K562 (cell line): ENCODE data around the gene SPNS1. TPM values are rescaled to one million over a fixed set of nuclear protein-coding genes. Genes with fewer than 3 reads are reported as not detected.
A peak's percentile ranks its signal among the peaks of the same experiment; 100 is the strongest.

ENCODE experiments used
- CCAR2 ChIP-seq: fragments of 200-400 bp; formaldehyde crosslinking; IDR thresholded peaks from 2 replicates; pipeline ENCODE4 v1.6.1; 2017; ENCODE audit warnings: mild to moderate bottlenecking, low read depth, low read length
- GABPB2 ChIP-seq: fragments of 250-450 bp; sonication (Bioruptor Pico); conservative IDR thresholded peaks from 2 replicates; pipeline ENCODE4 v1.5.1; 2021; ENCODE audit warnings: mild to moderate bottlenecking
- HCFC1 ChIP-seq: IDR thresholded peaks from 2 replicates; pipeline ENCODE4 v1.6.1; 2012; ENCODE audit warnings: low read depth, low read length, improper control_type of control experiment
- HMG20B ChIP-seq: fragments of 250-450 bp; sonication (Bioruptor Pico); IDR thresholded peaks from 2 replicates; pipeline ENCODE4 v1.5.0; 2021; ENCODE audit warnings: mild to moderate bottlenecking
- MAFG ChIP-seq: fragments of 450-650 bp; conservative IDR thresholded peaks from 2 replicates; pipeline ENCODE4 v1.6.1; 2016; ENCODE audit warnings: missing genetic modification characterization, missing compliant biosample characterization
- MCM7 ChIP-seq, 2 experiments: fragments of 450-650 bp; IDR thresholded peaks; 2 replicates each; pipeline ENCODE4 v1.6.1; 2016 to 2018
- MECOM ChIP-seq: fragments of 250-450 bp; sonication (Bioruptor Pico); IDR thresholded peaks from 2 replicates; pipeline ENCODE4 v1.8.0; 2022; ENCODE audit warnings: inconsistent platforms
- NFIC ChIP-seq: fragments of 450-650 bp; IDR thresholded peaks from 2 replicates; pipeline ENCODE4 v1.6.1; 2017; ENCODE audit warnings: mild to moderate bottlenecking, inconsistent platforms
- NR2F6 ChIP-seq: fragments of 450-650 bp; formaldehyde crosslinking; IDR thresholded peaks from 2 replicates; pipeline ENCODE4 v1.4.0; 2020; ENCODE audit warnings: mild to moderate bottlenecking
- PHF20 ChIP-seq: fragments of 450-650 bp; IDR thresholded peaks from 2 replicates; pipeline ENCODE4 v1.6.1; 2018; ENCODE audit not compliant: partially characterized antibody
- RBFOX2 ChIP-seq: fragments of 200-400 bp; formaldehyde crosslinking; IDR thresholded peaks from 2 replicates; pipeline ENCODE4 v1.6.1; 2017; ENCODE audit warnings: low read depth, mild to moderate bottlenecking, low read length, moderate library complexity
- TAF7 ChIP-seq: fragments of 450-650 bp; IDR thresholded peaks from 2 replicates; pipeline ENCODE4 v1.6.1; 2016; ENCODE audit warnings: missing genetic modification characterization, missing compliant biosample characterization
- ZNF224 ChIP-seq: sonication (generic); formaldehyde crosslinking; IDR thresholded peaks from 2 replicates; pipeline ENCODE4 v1.8.0; 2022; ENCODE audit warnings: mild to moderate bottlenecking, missing genetic modification reagents
- ZNF717 ChIP-seq: fragments of 250-450 bp; sonication (Bioruptor Pico); IDR thresholded peaks from 2 replicates; pipeline ENCODE4 v1.5.0; 2021
- polyA plus RNA-seq, 8 experiments: library from polyadenylated mRNA; depleted of rRNA in 4 of 8; stranded (reverse) in 5 of 8; unstranded in 3 of 8; fragments of >200 nt; fragmentation: Nextera tagmentation in 2 of 8; fragmentation: Illumina TruSeq in 1 of 8; extraction: Ambion mirVana in 2 of 8; extraction: Trizol in 1 of 8; gene quantifications; 2 replicates each; pipeline versions ENCODE4 v1.2.1 to v1.2.3, GENCODE V29; 2011 to 2014; ENCODE audit warnings: inconsistent platforms in 1 of 8, missing spikeins in 1 of 8
- total RNA-seq, 7 experiments: library from RNA; depleted of rRNA in 6 of 7; stranded (reverse); fragments of >200 nt in 6 of 7; fragmentation: Illumina TruSeq in 2 of 7; extraction: Trizol in 2 of 7; gene quantifications; 2 replicates each; pipeline versions ENCODE4 v1.2.1 to v1.2.3, GENCODE V29; 2011 to 2021; ENCODE audit warnings: low replicate concordance in 1 of 7
- TF ChIP-seq, protein P1 (sequence below): fragments of 450-650 bp; formaldehyde crosslinking; IDR thresholded peaks from 2 replicates; pipeline ENCODE4 v1.4.0; 2020; ENCODE audit warnings: mild to moderate bottlenecking, mixed read lengths
- TF ChIP-seq, protein P2 (sequence below), 2 experiments: fragments of 450-650 bp in 1 of 2; sonication (generic) in 1 of 2; formaldehyde crosslinking in 1 of 2; IDR thresholded peaks; 2 replicates each; pipeline versions ENCODE4 v1.7.1 to v1.9.0; 2016 to 2022; ENCODE audit warnings: inconsistent platforms in 1 of 2, mild to moderate bottlenecking in 1 of 2, missing genetic modification reagents in 1 of 2

The SPNS1 gene
- total and polyA plus RNA-seq, 9 of the 15 experiments (the other 6 are each of a cell fraction or from before 2014, with no cell fraction given) = 0.58 to 64.9 (median 13.7) TPM

DNA sequence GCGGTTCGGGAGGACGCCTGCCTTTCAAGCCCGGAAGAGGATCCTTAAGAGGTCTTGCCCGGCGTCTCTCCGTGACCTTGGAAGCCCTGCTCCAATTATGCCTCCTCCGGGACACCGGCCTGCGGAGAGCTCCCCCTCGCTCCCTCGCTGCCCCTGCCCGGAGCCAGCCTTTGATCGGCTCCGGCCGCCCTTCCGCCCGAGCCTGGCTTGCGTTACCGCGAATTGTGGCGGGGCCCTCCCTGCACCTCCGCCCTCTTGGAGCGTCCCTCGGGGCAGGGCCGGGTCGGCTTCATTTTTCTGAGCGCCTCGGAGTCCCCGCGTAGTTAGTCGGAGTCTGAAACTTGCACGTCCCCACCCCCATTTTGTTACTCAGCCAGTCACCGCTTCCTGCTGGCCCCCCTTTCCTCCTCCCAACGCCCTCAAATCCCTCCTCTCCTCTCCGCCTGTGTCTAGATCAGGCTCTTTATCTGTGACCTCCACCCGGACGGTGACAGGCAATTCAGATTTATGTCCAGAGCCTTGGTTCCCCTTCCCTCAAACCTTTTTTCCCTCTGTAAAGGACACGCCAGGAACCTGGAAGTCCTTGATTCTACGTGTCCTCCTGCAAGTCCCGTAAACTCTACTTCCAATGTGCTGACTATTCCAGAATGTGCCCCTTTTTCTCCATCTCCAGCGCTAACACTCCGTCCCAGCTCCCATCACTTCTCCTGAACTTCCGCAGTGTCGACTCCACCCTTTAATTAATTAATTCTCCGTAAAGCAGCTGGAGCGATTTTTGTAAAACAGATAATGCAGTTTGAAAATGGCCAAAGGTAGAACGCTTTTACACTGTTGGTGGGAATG, 49.0 kb upstream of the SPNS1 start (continued):
- TF ChIP-seq, protein P1, sequence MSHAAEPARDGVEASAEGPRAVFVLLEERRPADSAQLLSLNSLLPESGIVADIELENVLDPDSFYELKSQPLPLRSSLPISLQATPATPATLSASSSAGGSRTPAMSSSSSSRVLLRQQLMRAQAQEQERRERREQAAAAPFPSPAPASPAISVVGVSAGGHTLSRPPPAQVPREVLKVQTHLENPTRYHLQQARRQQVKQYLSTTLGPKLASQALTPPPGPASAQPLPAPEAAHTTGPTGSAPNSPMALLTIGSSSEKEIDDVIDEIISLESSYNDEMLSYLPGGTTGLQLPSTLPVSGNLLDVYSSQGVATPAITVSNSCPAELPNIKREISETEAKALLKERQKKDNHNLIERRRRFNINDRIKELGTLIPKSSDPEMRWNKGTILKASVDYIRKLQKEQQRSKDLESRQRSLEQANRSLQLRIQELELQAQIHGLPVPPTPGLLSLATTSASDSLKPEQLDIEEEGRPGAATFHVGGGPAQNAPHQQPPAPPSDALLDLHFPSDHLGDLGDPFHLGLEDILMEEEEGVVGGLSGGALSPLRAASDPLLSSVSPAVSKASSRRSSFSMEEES (CRISPR knock-in tag) = no peak
- TF ChIP-seq RBFOX2 = peak; percentile 95
- TF ChIP-seq MECOM = no peak
- peak; percentile 72 for TF ChIP-seq NFIC
- TF ChIP-seq PHF20 = peak; percentile 56
- TF ChIP-seq HMG20B (CRISPR knock-in tag) = no peak
- TF ChIP-seq MAFG = peak; percentile 55; the same call in 1 of the 2 replicates
- TF ChIP-seq HCFC1 = peak; percentile 34; the same call in 1 of the 2 replicates
- TF ChIP-seq ZNF224 (CRISPR knock-in tag) = 0 out of 2 replicates have a peak, but pooled peaks have one; percentile 38
- TF ChIP-seq TAF7 = peak; percentile 65; the same call in 1 of the 2 replicates
- no peak for TF ChIP-seq CCAR2
- TF ChIP-seq, protein P2, sequence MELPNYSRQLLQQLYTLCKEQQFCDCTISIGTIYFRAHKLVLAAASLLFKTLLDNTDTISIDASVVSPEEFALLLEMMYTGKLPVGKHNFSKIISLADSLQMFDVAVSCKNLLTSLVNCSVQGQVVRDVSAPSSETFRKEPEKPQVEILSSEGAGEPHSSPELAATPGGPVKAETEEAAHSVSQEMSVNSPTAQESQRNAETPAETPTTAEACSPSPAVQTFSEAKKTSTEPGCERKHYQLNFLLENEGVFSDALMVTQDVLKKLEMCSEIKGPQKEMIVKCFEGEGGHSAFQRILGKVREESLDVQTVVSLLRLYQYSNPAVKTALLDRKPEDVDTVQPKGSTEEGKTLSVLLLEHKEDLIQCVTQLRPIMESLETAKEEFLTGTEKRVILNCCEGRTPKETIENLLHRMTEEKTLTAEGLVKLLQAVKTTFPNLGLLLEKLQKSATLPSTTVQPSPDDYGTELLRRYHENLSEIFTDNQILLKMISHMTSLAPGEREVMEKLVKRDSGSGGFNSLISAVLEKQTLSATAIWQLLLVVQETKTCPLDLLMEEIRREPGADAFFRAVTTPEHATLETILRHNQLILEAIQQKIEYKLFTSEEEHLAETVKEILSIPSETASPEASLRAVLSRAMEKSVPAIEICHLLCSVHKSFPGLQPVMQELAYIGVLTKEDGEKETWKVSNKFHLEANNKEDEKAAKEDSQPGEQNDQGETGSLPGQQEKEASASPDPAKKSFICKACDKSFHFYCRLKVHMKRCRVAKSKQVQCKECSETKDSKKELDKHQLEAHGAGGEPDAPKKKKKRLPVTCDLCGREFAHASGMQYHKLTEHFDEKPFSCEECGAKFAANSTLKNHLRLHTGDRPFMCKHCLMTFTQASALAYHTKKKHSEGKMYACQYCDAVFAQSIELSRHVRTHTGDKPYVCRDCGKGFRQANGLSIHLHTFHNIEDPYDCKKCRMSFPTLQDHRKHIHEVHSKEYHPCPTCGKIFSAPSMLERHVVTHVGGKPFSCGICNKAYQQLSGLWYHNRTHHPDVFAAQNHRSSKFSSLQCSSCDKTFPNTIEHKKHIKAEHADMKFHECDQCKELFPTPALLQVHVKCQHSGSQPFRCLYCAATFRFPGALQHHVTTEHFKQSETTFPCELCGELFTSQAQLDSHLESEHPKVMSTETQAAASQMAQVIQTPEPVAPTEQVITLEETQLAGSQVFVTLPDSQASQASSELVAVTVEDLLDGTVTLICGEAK (IDR thresholded peaks at IDR 0.05) = peak; percentile 56; the same call in 1 of the 2 replicates
- TF ChIP-seq, protein P2 (CRISPR knock-in tag; IDR thresholded peaks at IDR 0.05) = no peak
- TF ChIP-seq GABPB2 (CRISPR knock-in tag) = no peak
- peak; percentile 80; the same call in 1 of the 2 replicates for TF ChIP-seq NR2F6 (CRISPR knock-in tag)
- no peak for TF ChIP-seq MCM7 (IDR thresholded peaks at IDR 0.05)
- TF ChIP-seq ZNF717 = no peak
